Right lobe of liver (tissue), 4 donors: ENCODE results near the gene SLCO4A1.

Experiments
- POLR2A ChIP-seq: fragments of 450-650 bp; IDR thresholded peaks from one replicate; pipeline ENCODE4 v1.6.1; 2017; ENCODE audit warnings: antibody characterized with exemption, mild to moderate bottlenecking
- TF ChIP-seq, protein P1 (sequence below), 4 donors: fragments of 200-600 bp in 3 of 4; fragments of 450-650 bp in 1 of 4; IDR thresholded peaks; one replicate each; pipeline versions ENCODE4 v1.5.1 to v1.8.0; 2016 to 2022; ENCODE audit warnings: antibody characterized with exemption in 4 of 4, mild to moderate bottlenecking in 2 of 4
- donor health status: DM: no; HTN: no; CAD: no.
- donor health status: DM: no; HTN: no; CAD: no.
- donor health status: DM: no; HTN: yes; CAD: no.

DNA sequence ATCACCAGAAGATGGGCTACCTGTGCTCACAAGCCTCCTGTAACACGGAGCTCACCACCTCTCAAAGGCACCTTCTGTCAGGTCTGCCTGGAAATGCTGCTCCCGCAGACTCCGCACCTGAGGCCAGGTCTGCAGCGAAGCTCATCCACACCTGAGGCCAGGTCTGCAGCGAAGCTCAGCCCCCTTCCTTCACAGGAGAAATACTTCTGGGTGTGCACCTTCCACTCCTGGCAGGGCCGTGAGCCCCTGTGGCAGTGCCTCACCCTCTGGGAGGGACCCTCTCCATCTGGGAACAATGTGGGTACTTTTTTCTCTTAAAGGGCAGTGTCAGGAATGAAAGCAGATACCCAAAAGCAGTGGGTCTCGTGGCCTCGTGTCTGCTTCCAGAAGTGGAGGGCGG is 1.4 kb upstream of the SLCO4A1 start:
- TF ChIP-seq, protein P1, sequence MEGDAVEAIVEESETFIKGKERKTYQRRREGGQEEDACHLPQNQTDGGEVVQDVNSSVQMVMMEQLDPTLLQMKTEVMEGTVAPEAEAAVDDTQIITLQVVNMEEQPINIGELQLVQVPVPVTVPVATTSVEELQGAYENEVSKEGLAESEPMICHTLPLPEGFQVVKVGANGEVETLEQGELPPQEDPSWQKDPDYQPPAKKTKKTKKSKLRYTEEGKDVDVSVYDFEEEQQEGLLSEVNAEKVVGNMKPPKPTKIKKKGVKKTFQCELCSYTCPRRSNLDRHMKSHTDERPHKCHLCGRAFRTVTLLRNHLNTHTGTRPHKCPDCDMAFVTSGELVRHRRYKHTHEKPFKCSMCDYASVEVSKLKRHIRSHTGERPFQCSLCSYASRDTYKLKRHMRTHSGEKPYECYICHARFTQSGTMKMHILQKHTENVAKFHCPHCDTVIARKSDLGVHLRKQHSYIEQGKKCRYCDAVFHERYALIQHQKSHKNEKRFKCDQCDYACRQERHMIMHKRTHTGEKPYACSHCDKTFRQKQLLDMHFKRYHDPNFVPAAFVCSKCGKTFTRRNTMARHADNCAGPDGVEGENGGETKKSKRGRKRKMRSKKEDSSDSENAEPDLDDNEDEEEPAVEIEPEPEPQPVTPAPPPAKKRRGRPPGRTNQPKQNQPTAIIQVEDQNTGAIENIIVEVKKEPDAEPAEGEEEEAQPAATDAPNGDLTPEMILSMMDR (IDR thresholded peaks at IDR 0.05): no peak
- TF ChIP-seq POLR2A: no peak
